EH (cell line): ENCODE data around the gene PTPRN2.
"Not testable (repeated sequence)": the region's sequence is repeated elsewhere in the genome, so short reads cannot be mapped to it uniquely, and the experiment has no call there.

Experiments used
- DNase-seq: peaks from one replicate; pipeline ENCODE4 v3.0.0-alpha.2; 2015; ENCODE audit warnings: low read depth

Gene PTPRN2

GRCh38 chr7:158443014-158443687 is 144.5 kb downstream of the PTPRN2 start:
- DNase-seq, result no peak

GRCh38 chr7:158442260-158442659 is 145.4 kb downstream of the PTPRN2 start:
- DNase-seq, result no peak

GRCh38 chr7:158439035-158439434 is 148.6 kb downstream of the PTPRN2 start:
- no peak for DNase-seq

- DNase-seq, result no peak
Measured at GRCh38 chr7:158432369-158433341, 155.0 kb downstream of the PTPRN2 start.

DNA sequence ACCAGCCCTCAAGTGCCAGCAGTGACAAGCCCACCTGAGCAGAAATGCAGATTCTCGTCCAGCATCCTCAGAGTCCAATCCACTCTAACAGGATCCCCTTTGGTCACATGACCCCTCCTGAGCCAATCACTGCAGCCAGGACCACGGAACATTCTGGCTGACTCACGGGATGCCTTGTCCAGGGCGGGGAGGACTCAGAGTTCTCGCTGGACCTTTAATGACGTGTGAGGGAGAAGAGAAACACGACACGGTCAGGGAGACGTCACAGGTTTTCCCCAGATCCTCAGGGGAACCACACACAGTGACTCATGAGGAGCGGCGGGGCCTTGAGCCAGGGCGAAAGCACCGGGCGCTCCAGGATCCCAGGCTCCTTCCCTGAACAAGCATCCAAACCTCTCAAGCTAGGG is 155.7 kb downstream of the PTPRN2 start:
- DNase-seq, result peak; percentile 3

- DNase-seq, result no peak
Measured at GRCh38 chr7:158431055-158431940, 156.3 kb downstream of the PTPRN2 start.

DNA sequence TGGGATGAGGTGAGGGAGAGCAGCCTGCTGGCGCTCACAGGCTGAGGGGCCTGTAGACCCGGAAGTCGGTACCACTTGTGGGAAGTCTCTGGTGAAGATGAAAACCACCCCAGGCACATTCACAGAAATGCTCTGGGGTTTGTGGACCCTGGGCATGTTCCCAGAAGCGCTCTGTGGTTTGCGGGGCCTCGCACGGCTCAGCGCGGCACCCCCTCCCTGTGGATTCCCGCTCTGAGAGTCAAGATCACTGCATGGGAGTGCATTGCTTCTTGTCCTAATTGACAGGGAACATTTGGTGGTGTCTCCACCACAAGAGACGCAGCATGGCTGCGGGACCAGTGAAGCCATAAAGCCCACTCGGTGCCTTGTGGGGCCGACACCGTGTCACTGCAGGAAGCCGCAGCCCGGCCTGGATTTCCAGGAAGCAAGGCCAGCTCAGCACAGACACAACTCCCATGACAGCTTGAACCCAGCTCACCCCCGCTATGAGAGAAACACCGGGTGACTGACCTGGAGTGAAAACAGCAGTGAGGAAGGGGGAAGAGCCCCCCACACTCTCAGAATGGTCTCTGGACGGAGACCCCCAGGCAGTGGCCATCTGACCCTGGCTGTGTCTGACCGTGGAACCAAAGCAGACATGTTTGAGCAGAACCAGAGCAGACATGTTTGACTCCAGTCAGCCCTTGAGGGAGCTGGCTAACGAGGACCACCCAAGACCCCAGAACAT is 157.2 kb downstream of the PTPRN2 start:
- DNase-seq, result no peak

DNA sequence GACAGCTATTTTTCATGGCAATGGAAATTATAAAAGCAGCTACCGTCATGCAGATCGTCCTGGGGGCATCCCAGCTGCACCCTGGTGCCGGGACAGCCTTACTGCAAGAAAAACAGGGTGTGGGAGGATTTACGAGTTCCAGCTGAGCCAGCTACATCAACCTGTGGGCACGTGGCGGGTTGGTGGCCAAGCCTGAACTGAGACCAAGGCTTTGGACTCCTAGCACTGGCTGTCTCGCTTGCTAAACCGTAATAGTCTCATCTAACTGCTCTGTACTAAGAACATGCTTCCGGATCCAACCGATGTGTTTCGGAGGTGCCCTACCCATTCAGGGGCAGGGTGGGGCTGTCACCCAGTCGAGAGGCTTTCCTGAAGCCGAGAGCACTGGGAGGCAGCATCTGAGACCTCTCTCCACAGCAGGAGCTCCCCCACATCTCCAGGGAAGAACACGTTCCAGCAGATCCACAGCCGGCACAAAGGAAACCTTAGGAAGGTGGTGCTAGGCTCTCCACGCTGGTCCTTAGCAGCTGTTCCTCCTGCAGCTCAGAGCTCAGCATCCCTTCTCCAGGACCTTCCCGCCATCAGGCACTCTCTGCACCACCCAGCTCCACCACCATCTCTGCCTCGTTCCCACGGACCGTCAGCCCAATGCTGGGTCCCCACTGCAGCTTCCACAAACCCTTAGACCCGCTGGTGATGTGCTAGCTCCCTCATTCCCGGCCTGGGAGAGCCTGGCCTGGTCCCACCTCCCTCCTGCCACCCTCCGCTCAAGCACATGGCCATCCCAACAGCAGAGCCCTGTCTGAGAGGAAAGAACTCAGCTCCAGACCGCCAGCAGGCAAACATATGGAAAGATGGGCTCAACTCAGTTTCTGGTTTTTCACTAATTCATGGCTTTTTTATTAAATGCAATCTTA is 158.5 kb downstream of the PTPRN2 start:
- DNase-seq, result no peak

GRCh38 chr7:158428131-158428836 is 159.3 kb downstream of the PTPRN2 start:
- no peak for DNase-seq

DNA sequence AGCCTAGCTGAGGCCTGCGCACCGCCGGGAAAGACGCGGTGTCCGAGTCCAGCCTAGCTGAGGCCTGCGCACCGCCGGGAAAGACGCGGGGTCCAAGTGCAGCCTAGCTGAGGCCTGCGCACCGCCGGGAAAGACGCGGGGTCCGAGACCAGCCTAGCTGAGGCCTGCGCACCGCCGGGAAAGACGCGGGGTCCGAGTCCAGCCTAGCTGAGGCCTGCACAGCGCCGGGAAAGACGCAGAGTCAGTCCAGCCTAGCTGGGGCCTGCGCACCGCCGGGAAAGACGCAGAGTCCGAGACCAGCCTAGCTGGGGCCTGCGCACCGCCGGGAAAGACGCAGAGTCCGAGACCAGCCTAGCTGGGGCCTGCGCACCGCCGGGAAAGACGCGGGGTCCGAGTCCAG is 161.9 kb downstream of the PTPRN2 start:
- not testable (repeated sequence) for DNase-seq

GRCh38 chr7:158424531-158424930 is 163.1 kb downstream of the PTPRN2 start:
- no peak for DNase-seq

GRCh38 chr7:158424011-158424410 is 163.6 kb downstream of the PTPRN2 start:
- DNase-seq, result no peak

- no peak for DNase-seq
Measured at GRCh38 chr7:158422887-158423560, 164.6 kb downstream of the PTPRN2 start.

GRCh38 chr7:158422196-158422886 is 165.3 kb downstream of the PTPRN2 start:
- no peak for DNase-seq

- no peak for DNase-seq
Measured at GRCh38 chr7:158421361-158421760, 166.3 kb downstream of the PTPRN2 start.

DNA sequence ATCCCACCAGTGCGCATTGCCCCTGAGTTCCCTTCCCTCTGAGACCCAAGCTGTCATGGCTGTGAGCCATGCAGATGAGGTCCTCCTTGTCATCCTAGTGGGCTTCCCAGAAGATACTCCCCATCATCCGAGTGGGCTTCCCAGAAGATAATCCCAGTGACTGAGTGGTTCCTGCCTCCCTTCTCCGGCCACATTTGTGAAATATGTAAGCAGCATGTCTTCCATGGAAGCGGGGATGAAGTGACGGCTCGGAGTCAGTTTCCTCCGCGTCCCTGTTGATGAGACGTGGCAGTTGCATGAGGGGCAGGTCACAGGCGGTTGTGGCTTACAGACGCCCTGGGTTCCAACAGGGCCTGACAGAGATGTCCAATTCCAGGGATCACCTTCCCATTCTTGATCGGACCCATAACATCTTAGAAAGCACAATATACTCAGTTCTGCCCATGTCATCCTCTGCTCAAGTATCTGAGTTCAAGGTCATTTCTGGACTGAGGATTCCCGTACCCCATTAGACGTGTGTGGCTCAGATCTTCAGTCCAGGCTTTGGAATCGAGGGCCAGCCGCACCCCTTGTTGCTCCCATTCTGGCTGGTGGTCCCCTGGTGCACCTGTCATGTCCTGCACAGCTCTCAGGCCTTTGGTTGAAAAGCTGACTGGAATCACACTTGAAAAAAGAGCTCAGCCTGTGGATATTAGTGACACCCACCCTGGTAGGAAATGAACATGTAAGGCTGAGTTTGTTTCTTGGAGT is 166.9 kb downstream of the PTPRN2 start:
- no peak for DNase-seq

GRCh38 chr7:158419238-158419785 is 168.3 kb downstream of the PTPRN2 start:
- no peak for DNase-seq
